SKM-1 treated with dmso at 0.1 percent for 144 hours (cell line): ENCODE results near the gene FUBP3.

Source experiments
- DNase-seq: peaks from one replicate; lab custom pipeline; 2025; ENCODE audit not compliant: unreplicated experiment; lab: John Stamatoyannopoulos, UW

FUBP3 gene

DNA sequence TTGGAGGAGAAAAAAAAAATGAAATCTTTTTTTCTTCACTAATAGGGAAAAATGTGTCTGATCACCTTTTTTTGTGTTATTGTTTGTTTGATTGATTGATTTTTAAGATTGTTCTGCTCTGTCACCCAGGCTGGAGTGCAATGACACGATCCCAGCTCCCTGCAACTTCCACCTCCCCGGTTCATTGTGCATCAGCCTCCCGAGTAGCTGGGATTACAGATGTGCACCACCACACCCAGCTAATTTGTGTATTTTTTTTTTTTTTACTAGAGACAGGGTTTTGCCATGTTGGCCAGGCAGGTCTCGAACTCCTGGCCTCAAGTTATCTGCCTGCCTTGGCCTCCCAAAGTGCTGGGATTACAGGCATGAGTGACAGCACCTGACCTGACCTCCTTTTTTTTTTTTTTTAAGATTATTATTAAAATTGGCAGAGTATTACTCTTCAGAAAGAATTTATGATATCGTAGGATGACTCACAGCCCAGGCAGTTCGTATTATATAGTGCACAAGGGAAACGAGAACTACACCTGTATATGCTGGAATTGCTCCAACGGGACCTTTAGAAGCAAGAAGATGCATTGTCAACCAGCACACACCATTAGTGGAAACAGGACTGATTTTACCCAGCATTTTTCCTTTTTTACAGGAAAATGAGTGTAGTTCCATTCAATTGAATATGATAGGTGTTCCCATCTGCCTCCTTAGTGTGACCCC is 27.7 kb downstream of the FUBP3 start:
- no peak for DNase-seq

DNA sequence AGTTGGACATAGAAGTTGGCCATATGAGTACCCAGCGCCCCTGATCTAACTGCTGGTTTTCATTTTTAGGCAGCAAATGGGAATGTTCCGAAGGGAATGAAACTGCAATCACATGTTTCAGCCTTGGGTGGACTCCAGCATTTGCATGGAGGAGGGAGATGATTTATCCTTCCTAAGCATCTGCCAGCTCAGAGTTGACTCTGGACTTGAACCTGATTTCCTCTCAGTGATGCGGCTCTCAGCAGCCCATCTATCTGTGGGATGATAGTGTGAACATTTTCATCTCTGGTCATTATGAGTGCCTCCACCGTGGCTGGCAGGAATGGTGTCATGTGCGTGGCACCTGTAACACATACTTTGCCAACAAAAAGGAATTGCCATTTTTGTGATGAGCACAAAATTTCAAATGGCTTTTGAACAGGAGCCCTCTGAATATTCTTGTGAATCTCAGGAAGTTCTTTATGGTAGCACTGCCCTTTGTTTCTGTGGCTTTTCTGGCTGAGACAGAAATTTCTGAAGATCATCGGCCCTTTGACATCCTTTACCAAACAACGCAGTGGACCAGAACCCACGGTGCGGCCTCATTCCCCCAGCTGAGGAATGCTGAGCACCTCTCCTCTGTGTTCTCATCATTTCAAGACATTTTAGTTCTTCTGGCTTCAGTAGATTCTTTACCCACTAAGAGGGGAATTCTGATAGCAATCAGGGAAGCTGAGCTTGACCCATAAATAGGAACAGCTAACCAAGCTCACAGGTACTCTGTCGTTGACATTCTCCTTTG is 28.5 kb downstream of the FUBP3 start:
- no peak for DNase-seq

DNA sequence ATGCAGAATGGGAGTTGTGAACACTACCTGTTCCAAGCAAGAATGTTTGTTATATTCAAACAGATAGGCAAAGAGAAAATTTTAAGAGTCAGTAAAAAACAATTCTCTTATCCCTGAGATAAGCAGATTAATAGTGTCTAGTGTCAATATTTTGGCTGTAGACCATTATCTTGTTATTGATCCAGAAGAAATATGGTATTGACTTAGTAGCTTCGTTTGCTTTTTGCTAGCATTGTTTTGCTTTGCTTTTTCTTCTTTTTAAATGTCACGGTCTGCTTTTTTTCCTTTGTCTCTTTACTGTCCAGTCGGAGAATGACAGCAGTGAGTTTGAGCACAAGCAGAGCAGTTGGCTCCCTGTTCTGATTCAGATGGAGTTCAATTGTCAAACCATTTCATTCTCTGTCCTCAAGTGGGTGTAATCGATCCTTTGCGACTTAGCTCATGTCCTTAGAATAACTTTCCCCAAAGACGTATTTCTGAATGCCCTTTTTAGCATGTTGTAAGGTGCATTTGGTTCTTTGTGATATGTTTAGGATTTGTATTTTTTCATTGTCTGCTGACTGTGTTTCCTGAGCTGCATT is 29.3 kb downstream of the FUBP3 start:
- DNase-seq: no peak

DNA sequence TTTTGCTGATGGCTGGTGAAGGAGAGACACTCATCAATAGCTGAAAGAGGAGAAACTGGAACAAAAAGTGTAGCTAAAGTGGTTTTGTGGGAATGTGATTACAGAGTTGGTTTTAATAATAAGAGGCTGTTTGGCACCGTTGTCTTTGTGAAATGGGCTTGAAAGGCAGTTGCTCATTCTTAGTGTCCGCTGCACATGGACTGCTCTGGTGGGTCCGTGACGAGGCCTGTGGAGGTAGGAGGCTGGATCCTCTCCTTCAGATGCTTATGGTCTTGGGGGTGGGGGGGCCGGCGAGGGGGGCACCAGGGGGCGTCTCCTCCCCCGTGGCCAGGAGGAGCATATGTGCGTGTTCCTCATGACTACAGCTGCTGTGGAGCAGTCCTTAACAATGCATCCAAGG is 29.8 kb downstream of the FUBP3 start:
- no peak for DNase-seq

DNA sequence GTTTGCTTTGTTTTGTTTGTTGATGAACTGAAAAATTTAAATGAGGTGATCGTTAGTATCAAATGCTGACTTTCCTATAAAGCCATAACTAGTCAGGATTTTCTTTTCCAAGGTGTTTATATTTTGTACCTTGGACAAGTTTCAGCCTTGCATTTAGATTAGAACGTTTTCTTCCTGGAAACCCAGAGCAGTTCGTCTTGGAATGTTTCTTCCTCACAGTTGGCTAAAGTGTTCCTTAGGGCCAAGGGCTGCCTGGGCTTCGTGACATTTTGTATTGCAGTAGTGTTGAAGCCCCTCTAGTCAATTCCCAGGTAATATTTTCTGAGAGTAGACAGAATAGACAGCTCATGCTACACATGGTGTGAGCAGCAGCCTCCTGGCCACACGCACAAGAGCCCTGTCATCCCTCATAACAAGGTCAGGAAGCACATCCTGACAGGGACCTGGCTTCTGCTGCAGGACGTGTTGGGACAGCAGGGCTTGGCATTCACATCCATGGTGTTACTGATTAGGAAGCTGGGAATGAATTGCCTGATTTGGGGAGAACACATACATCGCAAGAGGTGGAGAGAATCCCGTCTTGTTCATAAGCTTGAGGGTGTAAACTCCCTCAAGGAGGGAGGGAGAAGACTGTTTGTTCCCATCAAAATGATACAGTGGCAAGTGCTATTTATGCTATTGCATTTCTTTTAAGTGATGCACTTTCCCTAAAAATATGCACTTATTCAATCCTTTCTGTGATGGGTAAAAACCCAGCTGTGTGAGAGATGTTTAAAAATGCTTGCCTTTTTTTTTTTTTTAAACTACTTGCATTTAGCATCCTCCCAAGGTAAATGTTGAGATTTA is 31.7 kb downstream of the FUBP3 start:
- DNase-seq: no peak

DNA sequence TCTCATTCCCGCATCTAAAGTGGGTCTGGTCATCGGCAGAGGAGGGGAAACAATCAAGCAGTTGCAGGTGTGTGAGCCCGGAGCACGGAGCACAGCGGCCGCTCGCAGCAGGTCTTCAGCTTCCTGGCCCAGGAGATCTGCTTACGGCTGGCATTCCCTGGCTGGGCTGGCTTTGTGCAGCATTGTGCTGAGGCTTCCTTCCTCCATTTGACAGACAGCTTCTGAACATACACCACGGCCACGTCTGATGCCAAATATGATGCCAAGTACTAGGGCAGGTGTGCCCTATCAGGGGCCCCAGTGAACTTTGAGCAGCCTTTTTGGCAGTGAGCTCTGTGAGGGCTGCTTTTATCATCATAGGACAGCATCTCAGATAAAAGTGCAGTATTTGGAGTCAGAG is 37.1 kb downstream of the FUBP3 start:
- DNase-seq: no peak

DNA sequence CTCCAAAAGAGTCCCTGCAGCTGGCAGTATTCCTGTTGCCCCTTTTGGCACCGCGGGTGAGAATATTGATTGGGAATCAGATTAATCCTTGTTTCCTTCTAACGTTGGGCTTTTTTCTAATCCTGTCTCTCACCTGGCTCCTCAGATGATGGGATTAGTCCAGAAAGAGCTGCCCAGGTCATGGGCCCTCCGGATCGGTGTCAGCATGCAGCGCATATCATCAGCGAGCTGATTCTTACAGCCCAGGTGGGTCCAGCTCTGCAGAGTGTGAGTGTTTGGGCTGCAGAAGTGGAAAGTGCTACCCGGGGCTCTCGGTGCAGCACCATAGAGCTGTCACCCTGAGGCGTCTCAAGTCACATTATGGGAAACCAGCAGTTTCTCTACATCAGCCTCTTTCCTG is 44.1 kb downstream of the FUBP3 start:
- DNase-seq: no peak

DNA sequence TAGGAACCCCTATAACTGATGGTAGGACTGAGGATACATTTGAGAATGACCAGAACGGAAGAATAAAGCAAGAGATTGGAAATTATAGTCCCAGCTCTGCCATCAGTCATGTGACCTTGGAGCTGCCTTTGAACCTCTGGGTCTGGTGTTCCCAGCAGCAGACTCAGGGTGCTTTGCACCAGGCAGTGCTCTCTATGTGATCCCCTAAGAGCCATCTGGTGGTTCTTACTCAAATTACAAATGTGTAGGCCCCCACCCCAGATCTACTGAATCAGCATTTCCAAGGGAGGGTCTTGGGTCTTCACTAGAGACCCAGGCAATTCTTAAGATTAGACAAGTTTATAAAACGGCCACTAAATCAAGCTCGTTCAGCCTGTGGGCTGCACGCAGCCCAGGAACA is 44.8 kb downstream of the FUBP3 start:
- no peak for DNase-seq

DNA sequence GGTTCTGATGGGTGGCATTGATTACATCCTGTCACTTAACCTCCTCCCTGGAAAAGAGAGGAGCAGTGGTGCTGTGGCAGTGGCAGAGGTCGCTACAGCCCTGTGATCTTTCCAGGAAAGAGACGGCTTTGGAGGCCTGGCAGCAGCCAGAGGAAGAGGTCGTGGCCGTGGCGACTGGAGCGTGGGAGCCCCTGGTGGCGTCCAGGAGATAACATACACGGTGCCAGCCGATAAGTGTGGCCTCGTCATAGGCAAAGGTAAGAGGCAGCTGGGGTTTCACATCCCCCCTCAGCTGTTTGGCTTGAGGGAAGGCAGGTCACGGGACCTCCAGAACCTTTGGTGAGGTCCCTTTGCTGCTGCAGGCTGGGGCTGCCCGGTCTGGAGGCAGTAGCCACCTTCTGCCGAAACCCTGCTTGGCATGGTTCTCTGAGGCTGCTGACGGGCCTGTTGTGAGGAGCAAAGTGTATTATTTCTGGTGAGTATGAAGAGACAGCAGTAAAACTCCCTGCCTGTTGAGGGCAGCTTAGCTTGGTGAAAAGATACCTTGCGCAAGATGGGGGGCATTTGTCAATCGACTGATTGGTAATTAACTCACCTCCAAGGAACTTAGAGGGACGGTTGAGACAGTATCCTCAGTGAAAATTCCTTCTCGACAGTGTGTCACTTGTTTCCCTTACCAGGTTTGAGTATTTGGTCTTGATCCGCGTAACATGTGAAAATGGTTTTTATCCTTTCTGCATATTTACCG is 47.0 kb downstream of the FUBP3 start:
- DNase-seq: no peak

DNA sequence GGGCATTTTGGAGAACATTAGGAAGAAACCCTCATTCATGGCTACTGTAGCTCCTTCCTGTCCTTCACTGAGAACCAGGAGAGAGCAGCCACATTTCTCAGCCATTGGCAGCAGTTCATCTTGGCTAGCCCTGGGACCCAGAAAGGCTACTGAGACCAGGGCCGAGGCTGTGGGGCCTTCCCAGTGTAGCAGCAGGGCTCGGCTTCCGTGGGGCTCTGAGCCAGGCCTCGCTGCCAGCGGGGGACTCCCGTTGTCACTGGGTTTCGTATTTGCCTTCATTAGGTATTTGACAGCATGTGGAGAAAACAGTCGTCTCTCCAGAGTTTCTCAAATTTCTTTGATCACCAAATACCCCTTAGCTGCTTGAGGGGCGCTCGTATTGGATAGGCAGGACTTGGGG is 47.7 kb downstream of the FUBP3 start:
- no peak for DNase-seq

DNA sequence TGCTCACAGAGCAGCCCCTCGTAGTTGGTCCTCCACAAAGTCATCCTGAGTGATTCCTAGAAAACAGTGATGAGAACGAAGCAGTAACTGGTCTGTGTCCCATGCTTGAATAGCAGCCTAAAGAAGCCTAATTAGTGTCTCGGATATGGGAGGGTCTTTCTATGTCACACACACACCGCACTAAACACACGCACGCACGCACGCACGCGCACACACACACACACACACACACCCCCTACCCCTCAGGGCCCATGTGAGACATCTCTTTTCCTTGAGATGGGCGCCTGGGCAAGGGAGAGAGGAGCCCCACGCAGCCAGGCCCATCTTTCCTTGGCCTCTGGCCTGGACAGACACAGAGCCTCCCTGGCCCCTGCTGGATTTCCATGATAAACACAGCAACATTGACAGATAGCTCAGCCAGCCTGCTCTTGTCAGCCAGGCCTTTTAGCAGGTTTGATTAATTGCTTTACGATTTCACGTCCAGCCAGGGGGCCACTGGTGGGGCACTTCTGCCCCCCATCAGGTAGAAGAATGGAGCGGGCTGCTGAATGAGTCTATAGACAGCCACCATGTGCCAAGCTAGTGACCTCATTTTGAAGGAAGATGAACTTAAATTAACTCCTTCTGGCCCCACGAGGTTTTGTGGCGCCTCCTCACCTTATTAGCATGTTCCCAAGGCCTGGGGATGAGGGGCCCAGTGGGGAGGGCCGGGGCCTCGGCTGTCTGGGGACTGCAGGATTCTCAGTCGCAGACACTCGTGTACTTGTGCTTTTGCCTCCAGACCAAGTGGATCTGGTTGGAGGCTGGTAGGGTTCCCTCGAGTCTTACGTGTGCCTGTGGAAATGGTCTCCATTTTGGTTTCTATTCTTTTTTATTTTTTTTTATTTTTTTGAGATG is 48.8 kb downstream of the FUBP3 start:
- no peak for DNase-seq

DNA sequence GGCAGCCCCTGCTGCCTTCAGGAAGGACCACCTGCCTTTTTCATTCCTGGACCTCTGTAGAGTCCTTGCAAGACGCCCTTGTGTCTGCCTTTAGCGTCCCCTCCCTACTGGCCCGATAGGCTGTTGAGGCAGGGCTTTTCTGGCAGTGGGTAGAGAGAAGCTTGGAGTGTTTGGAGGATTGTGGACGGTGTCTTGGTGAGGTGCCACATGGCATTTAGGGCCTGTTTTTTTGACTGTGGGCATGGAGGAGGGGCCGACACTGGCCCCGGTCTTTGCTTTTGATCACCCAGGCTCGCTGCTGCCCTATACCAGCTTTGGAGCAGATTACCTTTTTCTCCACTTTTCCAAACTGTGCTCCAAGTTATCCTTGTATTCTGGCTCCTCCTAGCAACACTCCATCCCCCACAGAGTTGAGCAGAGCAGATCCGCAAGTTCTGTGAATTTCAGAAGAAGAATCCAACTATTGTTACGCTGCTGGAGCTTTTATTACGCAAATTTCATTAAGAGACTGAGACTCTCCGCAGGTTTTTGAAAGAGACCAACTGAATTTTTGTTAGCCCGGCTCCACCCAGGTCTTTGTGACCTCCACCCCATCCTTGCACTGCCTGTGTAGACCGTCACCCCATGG is 50.2 kb downstream of the FUBP3 start:
- DNase-seq: no peak

DNA sequence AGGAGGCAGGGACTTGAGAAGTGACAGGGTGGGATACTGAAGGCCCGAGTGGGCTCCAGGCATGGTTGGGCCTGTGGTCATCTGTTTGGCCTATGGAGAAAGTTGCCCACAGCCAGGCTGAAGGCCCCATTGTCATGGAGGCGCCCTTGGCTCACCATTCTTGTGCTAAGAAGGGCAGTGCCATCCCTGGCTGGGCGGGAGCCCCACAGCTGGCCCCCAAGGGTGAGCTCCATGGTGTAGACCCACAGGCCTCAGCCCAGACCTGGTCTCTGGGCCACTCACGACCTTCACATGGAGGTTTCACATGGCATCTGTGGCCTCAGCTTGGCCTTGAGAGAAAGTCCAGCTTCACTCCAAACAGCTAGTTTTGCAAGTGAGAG is 50.7 kb downstream of the FUBP3 start:
- DNase-seq: no peak

DNA sequence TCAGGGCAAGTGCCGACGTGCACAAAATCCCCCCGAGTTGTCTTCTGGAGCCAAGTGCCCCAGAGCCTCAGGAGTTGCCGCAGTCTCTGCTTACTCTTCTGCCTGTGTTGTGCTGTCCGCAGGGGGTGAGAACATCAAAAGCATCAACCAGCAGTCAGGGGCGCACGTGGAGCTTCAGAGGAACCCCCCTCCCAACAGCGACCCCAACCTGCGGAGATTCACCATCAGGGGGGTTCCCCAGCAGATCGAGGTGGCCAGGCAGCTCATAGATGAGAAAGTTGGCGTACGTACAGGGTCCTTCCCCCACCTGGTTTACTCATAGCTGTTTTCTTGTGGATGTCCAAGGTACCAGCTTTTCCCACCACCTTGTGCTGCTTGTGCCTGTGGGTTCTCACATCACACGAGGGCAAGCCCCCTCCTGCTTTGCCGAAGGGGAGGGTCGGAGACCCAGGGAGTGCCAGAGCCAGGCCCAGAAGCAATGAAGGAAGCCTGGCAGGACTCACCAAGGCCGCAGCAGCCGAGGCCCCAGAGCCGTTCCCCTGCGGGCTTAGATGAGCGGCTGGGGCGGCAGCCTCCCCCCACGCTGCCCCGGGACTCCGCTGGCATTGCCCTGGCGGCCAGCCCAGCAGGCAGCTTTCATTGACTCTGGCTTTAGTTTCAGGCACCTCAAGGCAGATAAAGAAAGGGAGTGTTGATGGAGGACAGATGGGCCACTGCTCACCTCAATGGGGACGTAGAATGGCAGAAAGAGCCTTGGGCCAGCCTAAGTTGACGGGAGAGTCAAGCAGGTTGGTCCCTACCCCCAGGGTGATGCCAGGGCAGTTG is 51.3 kb downstream of the FUBP3 start:
- no peak for DNase-seq

DNA sequence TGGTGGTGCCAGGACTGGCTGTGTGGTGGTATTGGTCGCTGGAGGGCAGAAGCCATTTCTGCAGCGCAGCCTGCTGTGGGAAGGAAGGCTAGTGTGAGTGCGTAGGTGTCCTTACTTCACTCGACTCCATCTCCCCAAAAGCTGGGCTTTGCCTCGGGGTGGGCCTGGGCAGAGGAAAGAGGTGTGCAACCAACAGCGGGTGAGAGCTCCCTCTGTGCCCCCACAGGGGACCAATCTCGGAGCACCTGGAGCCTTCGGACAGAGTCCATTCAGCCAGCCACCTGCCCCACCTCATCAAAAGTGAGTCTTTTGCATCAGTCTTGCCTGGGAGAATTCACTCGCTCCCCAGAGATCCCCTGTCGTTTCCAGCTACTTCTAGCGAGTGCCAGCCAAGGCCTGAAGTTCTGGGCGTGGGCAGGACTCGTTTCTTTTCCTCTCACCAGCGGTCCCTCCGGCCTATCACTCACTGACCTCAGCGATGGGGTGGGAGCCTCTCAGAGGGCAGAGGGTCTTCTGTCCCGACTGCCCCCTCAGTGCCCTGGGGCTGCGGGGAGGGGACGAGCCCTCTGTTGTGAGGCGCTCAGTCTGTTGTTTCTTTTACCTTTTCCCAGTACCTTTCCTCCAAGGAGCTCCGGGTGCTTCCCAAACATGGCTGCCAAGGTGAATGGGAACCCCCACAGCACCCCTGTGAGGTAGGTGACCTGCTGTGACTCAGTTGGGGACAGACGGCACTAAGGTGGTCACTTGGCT is 52.1 kb downstream of the FUBP3 start:
- no peak for DNase-seq

DNA sequence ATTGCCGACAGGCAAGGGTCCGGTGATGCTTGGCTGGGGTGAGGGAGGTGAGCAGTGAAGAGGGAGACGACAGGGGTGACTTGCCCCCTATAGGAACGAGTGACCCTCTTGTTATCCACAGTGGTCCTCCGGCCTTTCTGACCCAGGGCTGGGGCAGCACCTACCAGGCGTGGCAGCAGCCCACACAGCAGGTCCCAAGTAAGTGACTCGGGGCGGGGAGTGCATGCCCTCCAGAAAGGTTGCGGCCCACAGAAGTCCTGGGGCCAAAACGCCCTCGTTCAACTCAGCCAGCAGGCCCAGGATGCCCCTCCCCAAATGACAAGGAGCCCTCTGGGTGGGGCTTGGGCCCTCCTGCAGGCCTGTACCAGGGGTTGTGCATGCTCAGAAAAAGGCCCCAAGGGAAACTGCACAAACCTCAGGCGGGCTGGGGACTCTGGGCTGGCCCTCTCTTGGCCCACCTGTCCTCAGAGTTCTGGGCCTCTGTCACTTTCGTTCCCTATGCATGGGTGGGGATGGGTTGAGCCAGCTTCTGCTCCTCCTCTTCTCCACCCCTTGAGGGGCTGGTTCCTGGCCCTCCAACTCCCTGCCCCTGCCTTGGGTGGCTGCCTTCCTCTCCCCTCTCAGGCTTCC is 52.8 kb downstream of the FUBP3 start:
- DNase-seq: no peak

DNA sequence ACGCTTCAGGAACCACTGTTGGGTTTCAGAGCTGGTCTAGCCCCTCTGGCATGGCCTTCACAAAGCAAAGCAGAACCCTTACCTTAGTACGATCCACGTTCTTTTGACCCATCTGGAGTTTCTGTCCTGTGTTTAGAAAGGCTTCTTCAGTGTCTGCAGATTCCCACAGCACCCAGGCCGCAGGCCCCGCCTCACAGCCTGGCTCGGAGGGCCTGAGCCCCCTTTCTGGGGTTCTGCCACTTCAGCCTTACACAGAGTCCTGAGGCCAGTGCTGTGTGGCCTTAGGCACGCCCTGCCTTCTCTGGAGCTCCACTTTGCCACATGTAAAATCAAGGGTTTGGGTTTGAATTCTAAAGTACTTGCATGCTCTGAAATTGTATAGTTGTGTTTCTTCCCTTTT is 53.5 kb downstream of the FUBP3 start:
- no peak for DNase-seq
